Cortex of kidney (tissue), 1 donor: ENCODE measurements around the gene BBS2.
"Not testable (repeated sequence)": the region's sequence is repeated elsewhere in the genome, so short reads cannot be mapped to it uniquely, and the experiment has no call there.

Experiments used
- DNase-seq: peaks from one replicate; lab custom pipeline; 2025; lab: John Stamatoyannopoulos, UW

BBS2 gene

GRCh38 chr16:56525236-56525635, 5.4 kb upstream of the BBS2 start:
- no peak for DNase-seq

DNA sequence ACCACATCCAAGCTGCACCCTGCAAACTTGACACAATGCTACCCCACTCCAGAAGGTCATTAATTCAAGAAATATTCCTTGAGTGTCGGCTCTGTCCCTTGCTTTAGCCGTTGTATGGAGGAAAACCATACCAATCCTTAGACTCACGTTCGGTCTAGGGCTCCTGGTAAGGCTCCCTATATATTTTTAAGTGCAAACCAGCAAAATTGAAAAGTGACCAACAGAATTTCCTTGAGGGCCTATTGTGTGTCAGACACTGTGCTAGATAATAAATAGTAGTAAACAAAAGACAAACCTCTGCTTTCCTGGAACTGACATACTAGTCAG, 390 bp upstream of the BBS2 start:
- DNase-seq = no peak

DNA sequence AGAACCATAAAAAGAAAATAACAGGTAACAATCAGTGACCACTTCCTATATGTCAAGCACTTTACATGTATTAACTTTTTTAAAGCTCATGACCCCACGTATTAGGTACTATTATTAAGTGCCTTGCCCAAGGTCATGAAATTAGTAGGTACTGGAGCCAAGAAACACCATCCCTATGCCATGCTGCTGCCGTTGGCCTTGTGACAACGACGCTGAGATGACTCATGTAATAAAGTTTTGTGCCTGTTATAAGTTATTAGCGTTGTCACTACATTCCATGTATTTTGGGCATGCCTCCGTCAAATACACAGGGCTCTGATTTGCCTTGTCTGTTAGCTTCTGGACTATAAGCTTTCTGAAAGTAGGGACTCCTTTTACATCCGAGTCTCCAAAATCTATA, 1.4 kb downstream of the BBS2 start:
- no peak for DNase-seq

GRCh38 chr16:56517206-56517605, 2.6 kb downstream of the BBS2 start:
- no peak for DNase-seq

- DNase-seq = no peak
Observed at GRCh38 chr16:56515665-56516064, 4.2 kb downstream of the BBS2 start.

DNA sequence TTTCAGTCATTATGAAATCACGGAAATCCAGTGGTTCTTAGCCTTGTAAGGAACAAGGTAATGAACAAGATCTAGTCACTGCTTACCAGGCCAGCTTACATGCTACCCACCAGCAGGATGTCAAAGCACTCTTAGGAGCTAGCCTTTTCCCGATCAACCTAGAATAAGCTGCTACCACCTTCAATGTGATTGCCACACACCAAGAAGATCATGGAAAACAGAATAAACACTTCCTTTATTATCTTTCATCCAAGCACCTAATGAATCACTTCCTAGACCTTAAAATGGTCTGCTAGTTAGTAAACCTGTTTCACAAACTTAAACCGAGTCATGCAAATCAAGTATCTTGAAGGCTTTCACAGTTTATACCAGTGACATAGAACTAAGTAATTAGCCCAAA, 5.0 kb downstream of the BBS2 start:
- DNase-seq = no peak

GRCh38 chr16:56513972-56514371, 5.9 kb downstream of the BBS2 start:
- DNase-seq = no peak

DNA sequence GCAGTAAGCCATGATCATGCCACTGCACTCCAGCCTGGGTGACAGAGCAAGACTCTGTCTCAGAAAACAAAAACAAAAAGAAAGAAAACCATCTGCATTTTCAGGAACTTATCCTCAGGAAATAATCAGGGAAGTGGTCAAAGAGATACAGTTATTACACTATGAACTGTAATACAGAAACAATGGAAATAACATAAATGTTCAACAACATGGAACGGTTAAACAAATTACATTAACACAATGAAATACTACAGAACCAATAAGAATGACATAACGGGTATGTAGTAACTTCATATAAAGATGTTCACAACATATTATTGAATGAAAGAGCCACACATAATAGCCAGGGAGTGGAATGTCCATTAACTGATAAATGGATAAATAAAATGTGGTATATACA, 6.7 kb downstream of the BBS2 start:
- DNase-seq = no peak

GRCh38 chr16:56512025-56512424, 7.8 kb downstream of the BBS2 start:
- DNase-seq = no peak

DNA sequence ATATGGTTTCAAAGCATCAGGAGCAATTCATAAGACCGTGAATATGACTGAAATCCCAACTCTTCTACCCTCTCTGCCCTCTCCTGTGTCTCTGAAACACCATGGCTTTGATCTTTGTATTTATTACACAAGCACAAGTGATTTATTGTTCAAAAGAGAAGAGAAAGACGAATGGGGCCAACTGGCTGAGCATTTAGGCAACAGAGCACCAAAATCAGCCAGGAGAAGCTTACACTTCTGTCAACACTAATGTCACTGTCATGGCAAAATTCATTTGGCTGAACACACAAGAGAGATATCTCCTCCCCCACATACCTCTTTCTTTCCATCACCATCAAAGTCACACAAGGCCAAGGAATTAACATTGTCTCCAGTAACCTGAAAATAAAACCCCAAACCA, 9.3 kb downstream of the BBS2 start:
- no peak for DNase-seq

DNA sequence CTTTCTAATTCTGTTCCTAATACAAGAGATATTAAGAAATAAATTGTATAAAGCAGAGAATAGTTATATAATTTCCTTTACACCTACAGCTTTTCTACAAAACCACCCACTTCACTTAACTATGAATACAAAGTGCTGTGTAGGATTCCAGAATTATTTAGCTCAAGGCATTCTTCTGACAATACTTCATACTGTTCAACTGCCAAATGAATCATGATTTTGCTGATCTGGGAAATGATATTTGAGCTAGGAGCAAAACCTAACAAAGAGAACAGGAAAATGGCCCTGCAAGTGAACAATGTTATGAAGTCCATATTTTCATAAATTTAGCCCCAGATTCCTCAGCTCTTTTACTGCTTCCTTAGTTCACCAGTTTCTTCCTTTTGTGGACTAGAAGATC, 12.9 kb downstream of the BBS2 start:
- no peak for DNase-seq

DNA sequence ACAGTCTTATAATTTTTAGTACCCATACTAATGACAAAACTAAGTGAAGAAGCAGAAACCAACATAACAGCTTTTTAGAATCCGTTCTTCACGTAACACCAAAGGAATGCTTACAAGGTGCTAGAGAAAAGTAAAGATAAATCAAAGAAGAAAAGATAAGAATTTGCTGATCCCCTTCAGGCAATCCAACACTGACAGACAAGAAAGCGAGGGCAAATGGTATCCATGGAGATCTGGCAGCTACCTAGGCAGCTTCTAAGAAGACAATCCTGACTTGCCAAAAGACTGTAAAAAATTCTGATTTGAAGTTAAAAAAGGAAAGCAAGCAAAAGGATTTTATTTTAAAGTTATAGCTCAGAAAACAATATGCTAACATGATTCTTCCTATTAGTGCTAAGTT, 14.6 kb downstream of the BBS2 start:
- DNase-seq = no peak

DNA sequence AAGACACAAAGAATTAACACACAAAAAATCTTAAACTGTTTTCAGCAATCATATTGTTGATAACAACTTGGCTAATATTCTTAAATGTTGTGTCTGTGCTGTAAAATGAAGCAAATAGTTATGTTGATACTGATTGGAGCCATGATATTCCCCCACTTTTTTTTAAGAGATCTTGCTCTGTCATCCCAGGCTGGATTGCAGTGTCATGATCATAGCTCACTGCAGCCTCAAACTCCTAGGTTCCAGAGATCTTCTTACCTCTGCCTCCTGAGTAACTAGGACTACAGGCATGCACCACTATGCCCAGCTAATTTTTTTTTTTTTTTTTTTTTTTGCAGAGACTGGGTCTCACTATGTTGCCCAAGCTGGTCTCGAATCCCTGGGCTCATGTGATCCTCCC, 26.0 kb downstream of the BBS2 start:
- DNase-seq = no peak

DNA sequence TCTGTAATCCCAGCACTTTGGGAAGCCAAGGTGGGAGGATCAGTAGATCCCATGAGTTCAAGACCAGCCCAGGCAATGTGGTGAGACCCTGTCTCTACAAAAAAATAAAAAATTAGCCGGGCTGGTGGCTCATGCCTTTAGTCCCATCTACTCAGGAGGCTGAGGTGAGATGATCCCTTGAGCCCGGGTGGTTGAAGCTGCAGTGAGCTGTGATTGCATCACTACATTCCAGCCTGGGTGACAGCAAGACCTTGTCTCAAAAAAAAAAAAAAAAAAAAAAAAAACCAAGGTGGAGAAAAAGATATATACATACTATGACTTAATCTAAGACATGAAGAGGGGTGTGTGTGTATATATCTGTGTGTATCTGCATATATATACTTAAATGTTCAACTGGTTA, 26.7 kb downstream of the BBS2 start:
- no peak for DNase-seq

GRCh38 chr16:56491657-56492261, 28.1 kb downstream of the BBS2 start:
- DNase-seq = no peak

GRCh38 chr16:56488868-56489267, 31.0 kb downstream of the BBS2 start:
- not testable (repeated sequence) for DNase-seq

GRCh38 chr16:56488035-56488434, 31.8 kb downstream of the BBS2 start:
- no peak for DNase-seq

DNA sequence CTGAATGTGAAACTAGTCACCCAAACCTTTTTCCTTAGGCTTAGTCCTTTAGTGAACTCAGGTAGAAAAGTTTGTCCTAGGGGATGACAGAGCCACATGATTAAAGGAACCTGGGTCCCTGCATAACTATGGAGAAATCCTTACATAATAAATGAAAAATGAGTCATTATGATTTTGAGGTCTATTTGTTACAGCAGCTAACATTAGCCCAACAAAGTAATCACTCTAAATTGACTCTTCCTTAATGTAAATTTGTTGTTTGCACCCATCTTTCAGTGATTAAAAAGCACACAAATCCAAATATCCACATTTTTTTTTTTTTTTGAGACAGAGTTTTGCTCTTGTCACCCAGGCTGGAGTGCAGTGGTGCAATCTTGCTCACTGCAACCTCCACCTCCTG, 36.4 kb downstream of the BBS2 start:
- no peak for DNase-seq

- DNase-seq = no peak
Observed at GRCh38 chr16:56482683-56483236, 37.1 kb downstream of the BBS2 start.

DNA sequence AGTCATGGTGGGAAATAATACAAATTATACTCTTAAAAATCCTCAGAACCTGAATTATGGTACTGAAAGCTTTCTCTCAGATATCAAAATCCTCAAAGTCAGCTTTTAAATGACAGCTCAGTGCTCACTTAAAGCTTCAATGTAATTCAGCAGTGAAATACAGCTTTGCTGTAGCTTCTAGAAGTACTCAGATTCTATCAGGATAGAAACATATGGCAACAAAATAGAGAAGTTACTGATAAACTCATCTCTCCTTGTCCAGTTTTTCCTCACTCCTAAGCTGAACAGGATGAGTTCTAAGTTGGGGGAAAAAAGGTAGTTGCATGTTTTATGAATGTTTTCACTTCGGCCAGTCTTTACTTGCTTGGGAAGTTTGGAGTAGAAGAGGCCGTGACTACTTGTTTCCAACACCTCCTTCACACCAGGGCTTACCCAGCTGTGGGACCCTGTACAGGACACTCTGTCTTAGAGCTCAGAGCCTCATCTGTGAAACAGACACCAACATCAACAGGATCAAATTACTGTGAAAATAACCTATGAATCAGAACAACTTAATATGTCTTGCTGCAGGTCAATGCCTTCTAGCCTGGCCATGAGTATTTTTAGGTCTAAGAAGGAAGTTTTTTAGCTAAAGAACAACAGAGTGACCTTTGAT, 38.2 kb downstream of the BBS2 start:
- DNase-seq = no peak

- DNase-seq = no peak
Observed at GRCh38 chr16:56480776-56481467, 38.9 kb downstream of the BBS2 start.

GRCh38 chr16:56479469-56479868, 40.4 kb downstream of the BBS2 start:
- DNase-seq = no peak

- DNase-seq = no peak
Observed at GRCh38 chr16:56478281-56479049, 41.4 kb downstream of the BBS2 start.
